SK-N-MC (cell line): Measurements from ENCODE around the gene DELE1.

Source experiments
- EZH2 ChIP-seq: fragments of 200-600 bp; sonication (generic); IDR thresholded peaks from one replicate; pipeline ENCODE4 v1.6.1; 2017; ENCODE audit warnings: antibody characterized with exemption
- POLR2AphosphoS5 ChIP-seq: IDR thresholded peaks from 2 replicates; pipeline ENCODE4 v1.6.1; 2012; ENCODE audit warnings: mild to moderate bottlenecking, low read depth, low read length, borderline replicate concordance

- TF ChIP-seq EZH2 (no peak), POLR2AphosphoS5 (no peak)
These were observed 14.9 kb upstream of the DELE1 start for GRCh38 chr5:141908796-141909195.
